B cell (primary cell): Measurements from ENCODE around the gene KDM4D. TPM values are rescaled to one million over a fixed set of nuclear protein-coding genes. Genes with fewer than 3 reads are reported as not detected.
A peak's percentile ranks its signal among the peaks of the same experiment; 100 is the strongest.

ENCODE experiments used
- ATAC-seq: fragments of 200-7000 bp; cut with Tn5 transposase; one replicate; pipeline ENCODE4 v1.10.0; 2021; ENCODE audit warnings: low read depth, mild to moderate bottlenecking, moderate number of reproducible peaks, moderate library complexity
- CTCF ChIA-PET: fragments of 350-600 bp; sonication (Branson Sonifier 250); formaldehyde crosslinking; loops from one replicate; lab custom pipeline; 2021; ENCODE audit warnings: antibody characterized with exemption, inconsistent platforms; lab: Charles Lee
- POLR2A ChIA-PET: fragments of 350-600 bp; sonication (Branson Sonifier 250); formaldehyde crosslinking; loops from one replicate; lab custom pipeline; 2021; ENCODE audit warnings: antibody characterized with exemption; lab: Charles Lee
- DNase-seq: peaks from one replicate; pipeline ENCODE4 v3.0.0; 2013
- H2AFZ ChIP-seq: 2 replicates; pipeline ENCODE4 v1.6.1; 2012; ENCODE audit warnings: mild to moderate bottlenecking, low read depth, low read length; ENCODE audit not compliant: insufficient read depth, poor library complexity, severe bottlenecking
- H3K27ac ChIP-seq, 2 donors: 1 replicate in 1 of 2; 2 replicates in 1 of 2; pipeline ENCODE4 v1.5.1; 2012 to 2013; ENCODE audit warnings: low read length in 2 of 2, mild to moderate bottlenecking in 2 of 2, moderate library complexity in 1 of 2
- H3K27me3 ChIP-seq, 4 experiments: fragments of 200-600 bp in 1 of 4; sonication (generic) in 1 of 4; replicated peaks in 1 of 4; 1 replicate in 2 of 4; 2 replicates in 2 of 4; pipeline versions ENCODE4 v1.6.1 to v1.7.0; 2013 to 2016; ENCODE audit warnings: low read length in 3 of 4, mild to moderate bottlenecking in 2 of 4, mixed read lengths in 1 of 4, moderate library complexity in 1 of 4; ENCODE audit not compliant: insufficient read depth in 4 of 4, control insufficient read depth in 3 of 4; ENCODE audit errors: control extremely low read depth in 1 of 4
- H3K36me3 ChIP-seq, 2 experiments: replicated peaks in 1 of 2; 1 replicate in 1 of 2; 2 replicates in 1 of 2; pipeline versions ENCODE4 v1.6.1 to v1.7.1; 2013; ENCODE audit warnings: low read length in 1 of 2; ENCODE audit not compliant: insufficient read depth in 2 of 2, control insufficient read depth in 1 of 2; ENCODE audit errors: control extremely low read depth in 1 of 2, extremely low read depth in 1 of 2
- H3K4me1 ChIP-seq, 2 donors: fragments of 200-600 bp in 1 of 2; sonication (generic) in 1 of 2; 1 replicate in 1 of 2; 2 replicates in 1 of 2; pipeline versions ENCODE4 v1.5.1 to v1.6.1; 2013 to 2017; ENCODE audit warnings: low read length in 2 of 2; ENCODE audit not compliant: control insufficient read depth in 2 of 2, insufficient read depth in 2 of 2
- H3K4me2 ChIP-seq: replicated peaks from 2 replicates; pipeline ENCODE3; 2012; ENCODE audit warnings: mild to moderate bottlenecking, low read depth, low read length; ENCODE audit not compliant: poor library complexity, severe bottlenecking
- H3K4me3 ChIP-seq, 5 experiments: fragments of 200-600 bp in 1 of 5; sonication (generic) in 1 of 5; 1 replicate in 3 of 5; 2 replicates in 2 of 5; pipeline versions ENCODE4 v1.5.1 to v1.7.0; 2011 to 2016; ENCODE audit warnings: low read length in 4 of 5, mild to moderate bottlenecking in 4 of 5, low read depth in 2 of 5, control low read depth in 1 of 5, moderate library complexity in 1 of 5; ENCODE audit not compliant: insufficient read depth in 1 of 5; ENCODE audit errors: control extremely low read depth in 1 of 5, extremely low read depth in 1 of 5
- H3K79me2 ChIP-seq: fragments of 200-600 bp; sonication (generic); one replicate; pipeline ENCODE4 v1.6.0; 2016; ENCODE audit warnings: low read length; ENCODE audit not compliant: control insufficient read depth, insufficient read depth
- H3K9ac ChIP-seq: fragments of 200-600 bp; sonication (generic); 2 replicates; pipeline ENCODE4 v1.6.1; 2017; ENCODE audit warnings: mild to moderate bottlenecking, low read length, moderate library complexity
- H3K9me3 ChIP-seq, 3 donors: one replicate each; pipeline versions ENCODE4 v1.6.1 to v1.7.1; 2013; ENCODE audit warnings: low read length in 2 of 3; ENCODE audit not compliant: control insufficient read depth in 2 of 3, insufficient read depth in 1 of 3; ENCODE audit errors: control extremely low read depth in 1 of 3
- H4K20me1 ChIP-seq: 2 replicates; pipeline ENCODE4 v1.6.0; 2012; ENCODE audit warnings: mild to moderate bottlenecking, low read length; ENCODE audit not compliant: insufficient read depth, control insufficient read depth, poor library complexity, severe bottlenecking
- H3K27ac Mint-ChIP-seq: one replicate; pipeline ENCODE4 v1.8.0; 2021; ENCODE audit warnings: mixed read lengths
- H3K27me3 Mint-ChIP-seq: one replicate; pipeline ENCODE4 v1.8.0; 2021; ENCODE audit warnings: mixed read lengths
- H3K4me1 Mint-ChIP-seq: one replicate; pipeline ENCODE4 v1.8.0; 2021; ENCODE audit warnings: mixed read lengths
- H3K4me3 Mint-ChIP-seq: one replicate; pipeline ENCODE4 v1.8.0; 2021; ENCODE audit warnings: mixed read lengths
- H3K9me3 Mint-ChIP-seq: one replicate; pipeline ENCODE4 v1.8.0; 2022; ENCODE audit warnings: mixed read lengths; ENCODE audit not compliant: insufficient read depth
- EZH2 ChIP-seq: IDR thresholded peaks from 2 replicates; pipeline ENCODE4 v1.6.1; 2012; ENCODE audit warnings: borderline replicate concordance, low read depth, mild to moderate bottlenecking, moderate library complexity, low read length; ENCODE audit not compliant: insufficient read depth, poor library complexity, severe bottlenecking
- WGBS: methylation state at CpG from one replicate; pipeline ENCODE4 v1.1.5; 2013; ENCODE audit warnings: missing lambda C conversion rate; ENCODE audit not compliant: insufficient coverage; 5-methylcytosine and 5-hydroxymethylcytosine counted together
- intact Hi-C: fragments of 100-400 bp; cut with micrococcal nuclease; formaldehyde crosslinking; loops from one replicate; pipeline ENCODE4 v1.10.0; 2022
- polyA minus RNA-seq: library from RNA; depleted of rRNA, polyadenylated mRNA; stranded (reverse); fragments of >200 nt; gene quantifications from 2 replicates; pipeline ENCODE4 v1.2.3, GENCODE V29; 2012
- polyA plus RNA-seq: library from polyadenylated mRNA; depleted of rRNA; stranded (reverse); fragments of >200 nt; gene quantifications from 2 replicates; pipeline ENCODE4 v1.2.3, GENCODE V29; 2012
- total RNA-seq, 2 donors: library from RNA; stranded (reverse); fragments of 120-200 nt in 1 of 2; gene quantifications; 1 replicate in 1 of 2; 2 replicates in 1 of 2; pipeline versions ENCODE4 v1.2.3 to v1.2.4, GENCODE V29; 2013 to 2022
- TF ChIP-seq, protein P1 (sequence below): fragments of 200-600 bp; IDR thresholded peaks from one replicate; pipeline ENCODE4 v1.8.0; 2022; ENCODE audit warnings: antibody characterized with exemption, mild to moderate bottlenecking

The KDM4D gene
- 0.44 and 0.73 TPM in 2 replicates for total RNA-seq
- 0.63 TPM for total RNA-seq (2013)
- polyA plus RNA-seq, result 0.39 and 0.58 TPM in 2 replicates
- 0.78 and 0.86 TPM in 2 replicates for polyA minus RNA-seq

DNA sequence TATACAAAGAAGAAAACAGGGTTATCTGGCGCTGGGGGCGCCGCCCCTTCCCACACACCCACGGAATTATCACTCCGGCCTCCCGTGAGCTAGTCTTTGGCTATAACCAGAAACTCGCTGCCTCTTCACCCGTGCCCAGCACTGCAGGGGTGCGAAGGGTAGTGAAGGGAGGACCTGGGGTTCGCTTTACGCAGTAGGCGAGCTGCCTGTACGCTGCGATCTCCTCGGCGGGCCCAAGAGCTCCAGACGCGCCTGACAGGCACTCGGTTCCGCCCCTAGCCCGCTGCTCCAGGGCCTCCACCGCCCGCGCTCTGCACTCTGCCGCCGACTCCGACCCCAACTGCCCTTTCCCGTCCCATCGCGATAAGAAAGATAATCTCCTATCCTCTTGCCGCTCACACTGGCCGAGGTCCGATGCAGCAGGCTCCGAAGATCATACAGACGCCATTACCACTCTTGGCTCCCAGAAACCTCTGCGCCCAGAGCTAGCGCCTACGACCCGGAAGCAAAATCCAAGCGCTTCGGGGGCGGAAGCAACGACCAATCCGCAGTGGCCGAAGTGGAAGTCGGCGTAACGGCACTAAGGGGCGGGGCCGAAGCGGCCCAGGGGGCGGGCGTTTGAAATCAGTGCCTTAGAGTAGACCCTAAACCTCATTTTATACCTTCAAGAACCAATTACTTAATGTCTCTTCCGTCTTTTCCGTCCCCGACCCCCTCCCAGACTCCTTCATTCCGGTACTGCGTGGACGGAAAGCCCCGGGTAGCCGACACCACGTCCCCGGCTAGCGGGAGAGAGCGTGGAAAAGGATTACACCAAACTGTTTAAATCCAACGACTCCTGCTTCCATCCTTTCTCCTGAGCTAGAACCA is at the start of gene KDM4D, which contains the start of gene CWC15:
Gene KDM4D (plus strand): TSS at position 611 of the 870 bp plus-strand sequence. CDS start 23,664 bp downstream, outside the sequence.
Gene CWC15 (minus strand): TSS at position 458 of the 870 bp plus-strand sequence. CDS start 1,371 bp downstream, outside the sequence.
- intact Hi-C loops, result loop anchor here (1.0 to 10.0 kb wide), 9 partner anchors 95 to 1416 kb away; partner anchors contain the start of genes ANKRD49, CCDC82, CEP295 and ENDOD1
- Histone ChIP-seq H2AFZ (peak within 1 kb of the TSS; percentile 100), H3K79me2 (peaks cover 13% of the 10 kb centered on the region), H3K4me2 (peak within 1 kb of the TSS; percentile 81), H3K4me1 (peaks cover 10 to 14% of the 10 kb centered on the region in 2 donors), H4K20me1 (peaks cover 18% of the 10 kb centered on the region), H3K4me3 (peak within 1 kb of the TSS; percentile 75 to 97 (median 87)), H3K27ac (peak within 1 kb of the TSS; percentile 74 to 83), H3K36me3 (peaks cover 15 to 37% of the 10 kb centered on the region in 2 experiments), H3K9ac (peak within 1 kb of the TSS; percentile 90), H3K27me3 (no peaks in the 10 kb centered on the region), H3K9me3 (no peaks in the 10 kb centered on the region)
- Mint-ChIP-seq H3K4me1 (peaks cover 13% of the 10 kb centered on the region), H3K4me3 (peak within 1 kb of the TSS; percentile 92), H3K27me3 (no peaks in the 10 kb centered on the region), H3K27ac (peak within 1 kb of the TSS; percentile 94), H3K9me3 (no peaks in the 10 kb centered on the region)
- ChIA-PET POLR2A (interaction anchor here (0.6 to 2.1 kb wide), 6 partner anchors 94 to 816 kb away, joined by 3 to 6 read pairs (median 5); partner anchors contain the start of genes CEP57, ENDOD1, FAM76B and SRSF8), CTCF (interaction anchor here (0.6 to 1.9 kb wide), 6 partner anchors 93 to 1421 kb away, joined by 3 to 14 read pairs (median 3); partner anchors contain the start of gene SRSF8)
- under 1% methylated on average over 50 of the region's 66 CpGs for WGBS
- peak; percentile 94 for DNase-seq
- TF ChIP-seq, protein P1, sequence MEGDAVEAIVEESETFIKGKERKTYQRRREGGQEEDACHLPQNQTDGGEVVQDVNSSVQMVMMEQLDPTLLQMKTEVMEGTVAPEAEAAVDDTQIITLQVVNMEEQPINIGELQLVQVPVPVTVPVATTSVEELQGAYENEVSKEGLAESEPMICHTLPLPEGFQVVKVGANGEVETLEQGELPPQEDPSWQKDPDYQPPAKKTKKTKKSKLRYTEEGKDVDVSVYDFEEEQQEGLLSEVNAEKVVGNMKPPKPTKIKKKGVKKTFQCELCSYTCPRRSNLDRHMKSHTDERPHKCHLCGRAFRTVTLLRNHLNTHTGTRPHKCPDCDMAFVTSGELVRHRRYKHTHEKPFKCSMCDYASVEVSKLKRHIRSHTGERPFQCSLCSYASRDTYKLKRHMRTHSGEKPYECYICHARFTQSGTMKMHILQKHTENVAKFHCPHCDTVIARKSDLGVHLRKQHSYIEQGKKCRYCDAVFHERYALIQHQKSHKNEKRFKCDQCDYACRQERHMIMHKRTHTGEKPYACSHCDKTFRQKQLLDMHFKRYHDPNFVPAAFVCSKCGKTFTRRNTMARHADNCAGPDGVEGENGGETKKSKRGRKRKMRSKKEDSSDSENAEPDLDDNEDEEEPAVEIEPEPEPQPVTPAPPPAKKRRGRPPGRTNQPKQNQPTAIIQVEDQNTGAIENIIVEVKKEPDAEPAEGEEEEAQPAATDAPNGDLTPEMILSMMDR, result no peak
- no peak for TF ChIP-seq EZH2
- peak; percentile 100 for ATAC-seq
